ENCODE results near the gene CASKIN1. TPM values are rescaled to one million over a fixed set of nuclear protein-coding genes. Genes with fewer than 3 reads are reported as not detected.

CASKIN1 gene
- total and polyA plus RNA-seq, 12 donors, result 0.06 to 5.2 (median 1.3) TPM; not detected in 3

- intact Hi-C loops (cut with DNase I), result no loop called here
- DNase-seq, result no peak
- H3K4me3 ChIP-seq, result no peak overlapping the region
- peaks cover 15 to 29% of the 10 kb centered on the region in 2 donors for H3K4me1 ChIP-seq (replicated peaks in 1 of 2)
- no peaks in the 10 kb centered on the region for H3K27me3 ChIP-seq
- TF ChIP-seq CTCF (IDR thresholded peaks at IDR 0.05), result no peak
- TF ChIP-seq POLR2A (IDR thresholded peaks at IDR 0.05), result no peak
- no peak overlapping the region for H3K27ac ChIP-seq
- H3K36me3 ChIP-seq (replicated peaks in 1 of 2), result peaks cover 0 to 35% of the 10 kb centered on the region in 2 donors
- WGBS, 4 donors, result 84 to 89% (median 87%) methylated on average over 5 to 9 of the region's 9 CpGs
- H3K9me3 ChIP-seq (replicated peaks in 1 of 3), result no peaks in the 10 kb centered on the region
Measured at GRCh38 chr16:2207872-2208271, 11.5 kb upstream of the CASKIN1 start.

GRCh38 chr16:2206780-2207433, 10.5 kb upstream of the CASKIN1 start:
- no peaks in the 10 kb centered on the region for H3K9me3 ChIP-seq (replicated peaks in 1 of 3)
- H3K4me1 ChIP-seq (replicated peaks in 1 of 2), result peaks cover 6 to 19% of the 10 kb centered on the region in 2 donors
- no peaks in the 10 kb centered on the region for H3K27me3 ChIP-seq
- intact Hi-C loops (cut with DNase I), result no loop called here
- no peak overlapping the region for H3K4me3 ChIP-seq
- TF ChIP-seq CTCF (IDR thresholded peaks at IDR 0.05), result no peak
- 90 to 91% (median 91%) methylated on average over 11 to 23 of the region's 23 CpGs for WGBS, 4 donors
- peaks cover 0 to 35% of the 10 kb centered on the region in 2 donors for H3K36me3 ChIP-seq (replicated peaks in 1 of 2)
- H3K27ac ChIP-seq, result no peak overlapping the region
- no peak for DNase-seq

GRCh38 chr16:2206420-2206779, 10.0 kb upstream of the CASKIN1 start:
- peaks cover 0 to 35% of the 10 kb centered on the region in 2 donors for H3K36me3 ChIP-seq (replicated peaks in 1 of 2)
- H3K9me3 ChIP-seq (replicated peaks in 1 of 3), result no peaks in the 10 kb centered on the region
- H3K4me3 ChIP-seq, result peak overlapping the region in 2 of 4 donors; percentile 76 to 85
- peak overlapping the region in 2 of 5 donors; percentile 98 to 99 for H3K27ac ChIP-seq
- intact Hi-C loops (cut with DNase I), result no loop called here
- TF ChIP-seq POLR2A (IDR thresholded peaks at IDR 0.05) (no peak), CTCF (IDR thresholded peaks at IDR 0.05) (no peak)
- DNase-seq, result no peak
- H3K27me3 ChIP-seq, result no peaks in the 10 kb centered on the region
- peaks cover 5 to 17% of the 10 kb centered on the region in 2 donors for H3K4me1 ChIP-seq (replicated peaks in 1 of 2)
- WGBS, 4 donors, result 70 to 83% (median 75%) methylated on average over 18 of the region's 18 CpGs

GRCh38 chr16:2205967-2206313, 9.5 kb upstream of the CASKIN1 start:
- Histone ChIP-seq H3K4me3 (peak overlapping the region in 3 of 4 donors; percentile 29 to 85 (median 76)), H3K27me3 (no peaks in the 10 kb centered on the region), H3K36me3 (replicated peaks in 1 of 2) (peaks cover 0 to 35% of the 10 kb centered on the region in 2 donors), H3K27ac (peak overlapping the region in 4 of 5 donors; percentile 91 to 99 (median 98)), H3K9me3 (replicated peaks in 1 of 3) (no peaks in the 10 kb centered on the region), H3K4me1 (replicated peaks in 1 of 2) (peaks cover 5 to 17% of the 10 kb centered on the region in 2 donors)
- 3 to 7% (median 6%) methylated on average over 13 to 16 of the region's 16 CpGs; no CpG with 5 or more reads in 1 of the 4 donors for WGBS, 4 donors
- intact Hi-C loops (cut with DNase I), result no loop called here
- peak in 2 of 7 donors; percentile 43 to 64 for DNase-seq
- no peak for TF ChIP-seq CTCF (IDR thresholded peaks at IDR 0.05)
- no peak for TF ChIP-seq POLR2A (IDR thresholded peaks at IDR 0.05)
